NCI-H128 (cell line): ENCODE data around the gene CD8B.
"Not testable (repeated sequence)": the region's sequence is repeated elsewhere in the genome, so short reads cannot be mapped to it uniquely, and the experiment has no call there.

ENCODE experiments used
- DNase-seq: peaks from one replicate; lab custom pipeline; 2025; ENCODE audit not compliant: unreplicated experiment; lab: John Stamatoyannopoulos, UW

Gene CD8B

GRCh38 chr2:86861628-86862379 is at the start of gene CD8B:
TSS of gene CD8B (minus strand) at chr2:86861886. CDS start at chr2:86861865, 21 bp downstream.
- DNase-seq, result not testable (repeated sequence)

- not testable (repeated sequence) for DNase-seq
These were observed 44.2 kb upstream of the CD8B start for GRCh38 chr2:86905868-86906267.

DNA sequence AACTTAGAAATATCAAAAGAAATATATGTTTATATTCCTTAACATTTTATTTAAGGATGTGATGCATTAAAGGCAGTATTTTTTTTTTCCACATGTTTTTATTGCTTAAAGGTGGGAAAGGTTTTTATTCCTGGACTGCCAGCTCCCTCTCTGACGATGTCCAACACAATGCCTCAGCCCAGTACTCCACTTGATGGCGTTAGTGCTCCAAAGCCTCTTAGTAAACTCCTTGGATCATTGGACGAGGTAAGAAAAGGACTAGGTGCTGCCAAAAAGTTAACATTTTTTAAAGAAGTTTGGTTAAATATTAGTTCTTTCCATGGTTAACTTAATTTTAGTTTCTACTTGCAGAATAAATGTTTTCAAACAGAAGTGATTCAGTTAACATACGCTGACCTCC is 39.0 kb upstream of the CD8B start:
- not testable (repeated sequence) for DNase-seq

GRCh38 chr2:86886026-86886425 is 24.3 kb upstream of the CD8B start:
- not testable (repeated sequence) for DNase-seq

DNA sequence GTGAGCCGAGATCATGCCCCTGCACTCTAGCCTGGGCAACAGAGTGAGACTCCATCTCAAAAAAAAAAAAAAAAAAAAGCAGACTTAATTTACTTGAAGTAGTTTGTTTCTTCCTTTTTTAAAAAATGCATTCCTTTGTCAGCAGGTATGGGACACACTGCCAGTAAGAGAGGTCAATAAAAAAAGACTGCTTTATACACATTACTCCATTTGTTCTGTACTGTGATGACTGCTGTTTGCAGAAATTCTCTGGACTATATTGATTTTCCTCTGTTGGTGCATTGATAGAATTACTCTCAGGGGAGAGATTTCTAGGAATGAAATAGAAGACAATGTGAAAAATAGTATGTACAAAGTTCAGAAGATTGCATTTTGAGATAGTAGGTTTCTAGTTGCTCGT is 21.2 kb upstream of the CD8B start:
- not testable (repeated sequence) for DNase-seq

- not testable (repeated sequence) for DNase-seq
These were observed 20.5 kb upstream of the CD8B start for GRCh38 chr2:86882118-86882665.

DNA sequence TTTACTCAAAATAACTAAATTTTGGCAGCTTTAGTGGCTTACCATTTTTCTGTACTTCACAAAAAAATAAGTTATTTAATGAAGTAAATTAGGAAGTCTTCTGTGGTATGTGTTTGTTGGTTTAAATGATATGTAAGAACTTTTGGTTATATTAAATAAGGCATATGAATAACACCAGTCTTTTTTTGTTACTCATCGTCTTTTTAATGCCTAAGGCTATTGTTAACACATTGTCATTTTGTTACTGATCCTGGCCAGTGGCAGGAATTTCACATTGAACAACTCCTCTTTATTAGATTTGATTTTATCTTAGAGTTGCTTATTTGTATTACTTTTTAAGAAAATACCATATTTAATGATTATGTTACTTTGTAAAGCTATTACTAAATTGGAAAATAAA is 17.3 kb upstream of the CD8B start:
- not testable (repeated sequence) for DNase-seq

DNA sequence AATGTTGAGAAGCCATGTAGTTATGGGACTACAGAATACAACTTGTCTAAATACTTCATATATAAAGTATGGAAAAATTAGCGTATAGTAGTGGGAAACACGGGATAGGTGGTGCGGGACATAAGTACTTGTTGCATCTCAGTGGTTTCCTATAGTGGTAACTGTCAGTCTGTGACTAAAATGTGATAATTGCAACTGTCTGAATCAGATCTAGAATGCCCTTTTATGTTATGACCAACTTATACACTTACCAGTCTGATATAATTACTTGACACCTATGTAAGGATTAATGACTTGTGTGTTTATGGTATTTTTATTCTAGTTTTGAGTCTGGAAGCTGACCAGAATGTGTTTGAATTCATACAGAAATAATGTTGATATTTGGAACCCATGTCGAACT is 9.3 kb upstream of the CD8B start:
- not testable (repeated sequence) for DNase-seq

DNA sequence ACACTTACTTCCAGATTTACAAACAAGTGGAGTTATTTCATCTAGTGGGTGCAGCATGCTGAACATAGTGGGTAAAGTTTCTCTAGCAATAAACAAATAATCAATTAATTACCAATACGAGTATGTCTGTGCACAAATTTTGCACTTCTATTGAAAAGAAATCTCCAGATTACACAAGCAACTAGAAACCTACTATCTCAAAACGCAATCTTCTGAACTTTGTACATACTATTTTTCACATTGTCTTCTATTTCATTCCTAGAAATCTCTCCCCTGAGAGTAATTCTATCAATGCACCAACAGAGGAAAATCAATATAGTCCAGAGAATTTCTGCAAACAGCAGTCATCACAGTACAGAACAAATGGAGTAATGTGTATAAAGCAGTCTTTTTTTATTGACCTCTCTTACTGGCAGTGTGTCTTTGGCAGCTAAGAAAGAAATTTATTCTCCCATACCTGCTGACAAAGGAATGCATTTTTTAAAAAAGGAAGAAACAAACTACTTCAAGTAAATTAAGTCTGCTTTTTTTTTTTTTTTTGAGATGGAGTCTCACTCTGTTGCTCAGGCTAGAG is 7.3 kb upstream of the CD8B start:
- not testable (repeated sequence) for DNase-seq

GRCh38 chr2:86862380-86862703 is 656 bp upstream of the CD8B start:
- not testable (repeated sequence) for DNase-seq

DNA sequence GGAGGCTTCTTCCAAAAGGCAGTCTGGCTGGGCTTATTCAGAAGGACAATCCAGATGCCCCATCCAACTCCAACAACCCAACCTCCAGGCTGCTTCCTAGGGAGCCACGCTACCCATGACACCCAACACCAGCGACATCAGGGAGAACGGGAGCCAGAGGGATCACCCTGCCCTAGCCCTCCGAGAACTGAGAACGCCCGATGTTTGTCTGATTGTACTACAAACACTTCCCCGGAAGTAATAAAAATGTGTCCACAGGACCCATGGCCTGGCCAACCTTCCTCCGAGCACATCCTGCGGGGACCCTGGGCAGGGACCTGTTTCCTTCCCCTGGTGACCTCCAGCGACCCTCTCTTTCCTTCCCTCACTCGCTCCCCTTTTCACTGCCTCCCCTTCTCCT is 511 bp downstream of the CD8B start:
- not testable (repeated sequence) for DNase-seq

GRCh38 chr2:86860573-86860972 is 1.1 kb downstream of the CD8B start:
- DNase-seq, result not testable (repeated sequence)

DNA sequence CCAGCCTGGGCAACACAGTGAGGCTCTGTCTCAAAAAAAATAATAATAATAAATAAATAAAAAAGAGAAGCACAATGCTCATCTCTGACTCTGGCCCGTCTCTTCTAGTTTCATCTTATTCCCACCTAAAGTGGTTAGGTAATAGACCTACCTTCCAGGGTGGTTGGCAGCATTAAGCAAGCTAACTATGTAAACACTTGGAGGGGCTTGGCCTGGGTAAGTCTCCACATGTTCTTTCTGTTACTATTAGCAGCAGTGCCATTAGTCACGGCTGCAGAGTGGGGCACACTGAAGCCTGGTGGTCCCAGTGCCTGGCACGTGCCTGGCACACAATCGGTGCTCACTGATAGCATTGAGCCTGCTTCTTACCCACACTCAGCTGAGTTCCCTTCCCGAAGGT is 4.0 kb downstream of the CD8B start:
- DNase-seq, result not testable (repeated sequence)

- not testable (repeated sequence) for DNase-seq
These were observed 5.2 kb downstream of the CD8B start for GRCh38 chr2:86856498-86856897.

DNA sequence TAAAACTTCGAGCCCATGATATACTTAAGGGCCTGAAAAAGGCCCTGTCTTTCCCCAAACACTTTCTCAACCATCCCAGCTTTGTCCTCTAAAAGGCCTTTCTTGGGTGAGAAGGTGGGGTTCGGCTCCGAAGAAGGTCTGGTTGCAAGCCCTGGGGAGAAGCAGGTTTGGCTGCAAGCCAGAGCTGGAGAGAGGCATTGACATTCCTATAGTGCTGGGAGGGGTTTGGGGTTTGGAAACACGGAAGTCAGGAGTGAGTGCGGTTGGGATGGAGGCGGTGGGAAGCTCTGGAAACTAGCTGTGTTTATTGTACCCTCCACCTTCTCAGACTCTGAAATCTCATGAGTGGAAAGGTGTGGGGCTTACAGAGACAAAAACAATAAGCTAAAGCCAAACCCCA is 5.7 kb downstream of the CD8B start:
- DNase-seq, result not testable (repeated sequence)

DNA sequence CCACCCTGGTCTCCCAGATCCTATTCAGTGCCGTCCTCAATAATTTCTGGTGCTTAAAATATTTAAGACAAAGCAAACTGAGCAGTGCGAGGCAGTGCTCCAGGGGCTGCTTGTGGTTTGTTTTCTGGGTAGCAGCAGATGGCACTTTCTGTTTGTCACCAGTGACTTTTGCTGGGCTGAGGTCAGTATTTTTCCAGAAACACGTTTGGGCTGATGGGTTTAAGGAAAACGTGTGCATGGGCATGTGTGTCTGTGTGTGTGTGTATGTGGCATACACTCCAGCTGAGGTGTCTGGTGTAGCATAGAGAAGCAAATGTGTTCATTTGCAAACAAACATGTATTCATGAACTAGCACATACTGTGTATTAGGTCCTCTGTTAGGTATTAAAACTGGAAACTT is 10.1 kb downstream of the CD8B start:
- DNase-seq, result not testable (repeated sequence)

- DNase-seq, result not testable (repeated sequence)
These were observed 19.0 kb downstream of the CD8B start for GRCh38 chr2:86842607-86843234.

- DNase-seq, result not testable (repeated sequence)
These were observed 20.4 kb downstream of the CD8B start for GRCh38 chr2:86841330-86841729.

- DNase-seq, result not testable (repeated sequence)
These were observed 21.7 kb downstream of the CD8B start for GRCh38 chr2:86839871-86840548.

DNA sequence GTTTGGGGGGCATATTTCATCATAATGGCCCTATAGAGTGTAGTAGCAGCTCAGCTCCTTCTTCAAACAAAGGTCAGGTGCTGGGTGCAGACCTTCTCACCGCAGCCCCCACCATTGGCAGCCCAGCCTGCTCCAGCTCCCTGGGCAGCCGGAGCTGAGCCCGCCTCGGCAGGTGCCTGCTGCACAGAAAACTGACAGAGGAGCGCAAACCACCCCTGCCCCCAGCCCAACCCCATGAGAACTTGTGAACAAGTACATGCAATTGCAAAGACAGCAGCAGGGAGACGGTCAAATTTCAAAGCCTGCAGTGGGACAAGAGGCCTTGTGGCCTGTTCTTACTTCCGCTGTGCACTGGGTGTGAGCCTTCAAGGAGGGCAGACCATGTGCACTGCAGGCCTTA is 22.2 kb downstream of the CD8B start:
- DNase-seq, result not testable (repeated sequence)

DNA sequence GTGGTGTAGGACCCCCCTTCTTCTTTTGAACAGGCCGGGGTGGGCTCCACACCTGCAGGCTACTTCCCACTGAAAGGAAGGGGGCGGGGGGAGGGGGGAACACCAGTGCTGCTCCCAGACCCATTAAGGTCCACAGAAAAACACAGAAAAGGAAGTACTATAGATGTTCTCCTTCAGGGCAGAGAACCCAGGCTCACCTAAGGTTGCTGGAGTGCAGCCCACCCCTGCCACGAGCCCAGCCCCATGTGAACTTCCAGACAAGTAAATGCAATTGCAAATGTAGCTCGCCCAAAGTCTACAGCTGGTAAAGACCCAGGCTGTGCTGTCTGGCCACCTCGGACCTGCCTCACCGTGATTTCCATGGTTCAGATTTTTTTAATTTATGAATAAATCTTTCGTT is 24.0 kb downstream of the CD8B start:
- not testable (repeated sequence) for DNase-seq
